Breast epithelium (tissue), 4 donors: ENCODE data around the gene NPHP4. TPM values are rescaled to one million over a fixed set of nuclear protein-coding genes. Genes with fewer than 3 reads are reported as not detected.

Source experiments
- DNase-seq, 2 donors: peaks; one replicate each; pipeline ENCODE4 v3.0.0-alpha.2; 2019; ENCODE audit warnings: low spot score in 2 of 2
- H3K27ac ChIP-seq, 2 donors: fragments of 200-600 bp; sonication (generic) in 1 of 2; one replicate each; pipeline ENCODE4 v1.5.1; 2016 to 2019; ENCODE audit warnings: mild to moderate bottlenecking in 1 of 2
- H3K27me3 ChIP-seq, 2 donors: fragments of 200-600 bp; sonication (generic) in 1 of 2; one replicate each; pipeline versions ENCODE4 v1.5.1 to v1.6.0; 2017 to 2019; ENCODE audit warnings: control low read depth in 1 of 2, mild to moderate bottlenecking in 1 of 2
- H3K36me3 ChIP-seq: fragments of 200-600 bp; one replicate; pipeline ENCODE4 v1.5.1; 2019
- H3K4me1 ChIP-seq, 2 donors: fragments of 200-600 bp; sonication (generic); one replicate each; pipeline ENCODE4 v1.5.1; 2016 to 2019; ENCODE audit warnings: control low read depth in 1 of 2
- H3K4me3 ChIP-seq, 3 donors: fragments of 200-600 bp; sonication (generic); 1 replicate in 2 of 3; 2 replicates in 1 of 3; pipeline ENCODE4 v1.5.1; 2016 to 2019; ENCODE audit warnings: mild to moderate bottlenecking in 3 of 3, moderate library complexity in 2 of 3
- H3K9me3 ChIP-seq, 2 donors: fragments of 200-600 bp; sonication (generic) in 1 of 2; one replicate each; pipeline ENCODE4 v1.5.1; 2016 to 2019; ENCODE audit warnings: control low read depth in 1 of 2
- CTCF ChIP-seq, 3 donors: fragments of 450-650 bp; IDR thresholded peaks; one replicate each; pipeline ENCODE4 v1.5.1; 2016 to 2017; ENCODE audit warnings: antibody characterized with exemption in 3 of 3, mild to moderate bottlenecking in 3 of 3, moderate library complexity in 3 of 3
- POLR2A ChIP-seq: fragments of 450-650 bp; IDR thresholded peaks from one replicate; pipeline ENCODE4 v1.6.1; 2016; ENCODE audit warnings: antibody characterized with exemption, mild to moderate bottlenecking, moderate library complexity
- POLR2AphosphoS5 ChIP-seq, 3 donors: sonication (generic); formaldehyde crosslinking; IDR thresholded peaks; one replicate each; pipeline ENCODE4 v1.6.1; 2017; ENCODE audit warnings: antibody characterized with exemption in 3 of 3
- intact Hi-C: fragments of 100-400 bp; cut with DNase I; formaldehyde crosslinking; loops from one replicate; pipeline ENCODE4 v1.15.1; 2023; ENCODE audit warnings: low total_unique reads
- total RNA-seq, 3 donors: library from RNA; depleted of rRNA; stranded (reverse); fragments of >200 nt; gene quantifications; one replicate each; pipeline ENCODE4 v1.1.0, GENCODE V29; 2016

The NPHP4 gene
- total RNA-seq, 3 donors from 2014 or later, result 7.0 to 18.7 (median 18.1) TPM

GRCh38 chr1:5832916-5833895 lies 159.0 kb downstream of the NPHP4 start:
- DNase-seq, result no peak
- Histone ChIP-seq H3K4me3 (no peak overlapping the region), H3K27me3 (peaks cover 0 to 40% of the 10 kb centered on the region in 2 donors), H3K36me3 (no peaks in the 10 kb centered on the region), H3K4me1 (peaks cover 0 to 8% of the 10 kb centered on the region in 2 donors), H3K27ac (no peak overlapping the region), H3K9me3 (no peaks in the 10 kb centered on the region)
- TF ChIP-seq CTCF (IDR thresholded peaks at IDR 0.05), result no peak
- intact Hi-C loops, result no loop called here

- no peak overlapping the region for H3K27ac ChIP-seq
- H3K9me3 ChIP-seq, result no peaks in the 10 kb centered on the region
- peaks cover 0 to 3% of the 10 kb centered on the region in 2 donors for H3K4me1 ChIP-seq
- TF ChIP-seq POLR2A (no peak), POLR2AphosphoS5 (IDR thresholded peaks at IDR 0.05) (no peak), CTCF (IDR thresholded peaks at IDR 0.05) (no peak)
- intact Hi-C loops, result no loop called here
- no peaks in the 10 kb centered on the region for H3K36me3 ChIP-seq
- DNase-seq, result no peak
- no peak overlapping the region for H3K4me3 ChIP-seq
- H3K27me3 ChIP-seq, result peaks cover 0 to 42% of the 10 kb centered on the region in 2 donors
Measured at GRCh38 chr1:5831600-5832335, 160.5 kb downstream of the NPHP4 start.

- intact Hi-C loops, result no loop called here
- H3K4me1 ChIP-seq, result no peaks in the 10 kb centered on the region
- H3K4me3 ChIP-seq, result no peak overlapping the region
- H3K36me3 ChIP-seq, result no peaks in the 10 kb centered on the region
- peaks cover 0 to 42% of the 10 kb centered on the region in 2 donors for H3K27me3 ChIP-seq
- DNase-seq, result no peak
- no peak overlapping the region for H3K27ac ChIP-seq
- no peak for TF ChIP-seq POLR2A
- no peak for TF ChIP-seq POLR2AphosphoS5 (IDR thresholded peaks at IDR 0.05)
- TF ChIP-seq CTCF (IDR thresholded peaks at IDR 0.05), result no peak
- no peaks in the 10 kb centered on the region for H3K9me3 ChIP-seq
Measured at GRCh38 chr1:5830771-5831599, 161.2 kb downstream of the NPHP4 start.

- H3K27me3 ChIP-seq, result peaks cover 0 to 40% of the 10 kb centered on the region in 2 donors
- intact Hi-C loops, result loop anchor here (1.0 kb wide), 1 partner anchor 35 kb away; no protein-coding TSS in a partner anchor
- no peak for DNase-seq
- TF ChIP-seq POLR2A (no peak), CTCF (IDR thresholded peaks at IDR 0.05) (no peak), POLR2AphosphoS5 (IDR thresholded peaks at IDR 0.05) (no peak)
- H3K27ac ChIP-seq, result no peak overlapping the region
- H3K36me3 ChIP-seq, result no peaks in the 10 kb centered on the region
- no peak overlapping the region for H3K4me3 ChIP-seq
- no peaks in the 10 kb centered on the region for H3K4me1 ChIP-seq
- no peaks in the 10 kb centered on the region for H3K9me3 ChIP-seq
Measured at GRCh38 chr1:5829414-5829813, 162.8 kb downstream of the NPHP4 start.
